ENCODE results near the gene PACC1. TPM values are rescaled to one million over a fixed set of nuclear protein-coding genes. Genes with fewer than 3 reads are reported as not detected.

The PACC1 gene
- total RNA-seq, 1 experiment from 2014 or later = 19.5 TPM

DNA sequence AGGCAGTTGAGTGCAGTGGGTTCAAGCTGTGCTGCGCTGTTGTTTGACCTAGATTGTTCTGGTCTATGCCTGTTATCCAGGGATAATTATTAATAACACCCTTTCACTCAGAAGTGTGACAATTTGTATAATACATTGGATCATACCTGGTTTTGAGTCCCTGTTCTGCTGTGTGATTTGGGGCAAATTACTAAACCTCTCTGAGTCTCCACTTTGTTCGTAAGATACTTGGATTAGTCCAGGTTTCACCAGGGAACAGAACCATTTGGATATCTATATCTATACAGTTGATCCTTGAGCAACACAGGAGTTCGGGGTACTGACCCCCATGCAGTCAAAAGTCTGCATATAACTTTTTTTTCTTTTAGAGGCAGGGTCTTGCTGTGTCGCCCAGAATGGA is 20.3 kb upstream of the PACC1 start:
- Mint-ChIP-seq H3K36me3 (no peaks in the 10 kb centered on the region), H3K4me3 (no peak overlapping the region), H3K9me3 (no peaks in the 10 kb centered on the region), H3K4me1 (peaks cover 16% of the 10 kb centered on the region), H3K27me3 (ENCODE audit: low read depth) (peaks cover 4% of the 10 kb centered on the region; the same call in 1 of the 2 replicates), H3K27ac (no peak overlapping the region)
- no peak for TF ChIP-seq NFATC4 (CRISPR knock-in tag; IDR thresholded peaks at IDR 0.05)
- TF ChIP-seq NFYB (CRISPR knock-in tag; conservative IDR thresholded peaks at IDR 0.05; ENCODE audit: low read depth) = no peak
- CTCF ChIA-PET = interaction anchor here (0.5 to 1.5 kb wide), 2 partner anchors 21 to 495 kb away, joined by 3 to 5 read pairs; no protein-coding TSS in a partner anchor
- POLR2A ChIA-PET = no interaction called here
- ATAC-seq = no peak
- no peak for DNase-seq (ENCODE audit: low spot score)

GRCh38 chr1:212433577-212434462 is 19.1 kb upstream of the PACC1 start:
- Mint-ChIP-seq H3K4me1 (peaks cover 16% of the 10 kb centered on the region), H3K4me3 (peak overlapping the region; percentile 74), H3K36me3 (no peaks in the 10 kb centered on the region), H3K27ac (no peak overlapping the region), H3K9me3 (no peaks in the 10 kb centered on the region), H3K27me3 (ENCODE audit: low read depth) (peaks cover 4% of the 10 kb centered on the region; the same call in 1 of the 2 replicates)
- CTCF ChIA-PET = interaction anchor here (1.3 to 2.4 kb wide), 2 partner anchors 22 to 24 kb away, joined by 5 to 14 read pairs; no protein-coding TSS in a partner anchor
- TF ChIP-seq TP53 (CRISPR knock-in tag; IDR thresholded peaks at IDR 0.05) (no peak), OVOL2 (CRISPR knock-in tag; IDR thresholded peaks at IDR 0.05; ENCODE audit: borderline replicate concordance) (no peak), SOX15 (CRISPR knock-in tag; IDR thresholded peaks at IDR 0.05) (no peak), ZNF121 (CRISPR knock-in tag; IDR thresholded peaks at IDR 0.05) (no peak), JAZF1 (CRISPR knock-in tag; IDR thresholded peaks at IDR 0.05) (no peak), ZNF423 (CRISPR knock-in tag; IDR thresholded peaks at IDR 0.05) (no peak), NFYB (CRISPR knock-in tag; conservative IDR thresholded peaks at IDR 0.05; ENCODE audit: low read depth) (no peak), MYBL2 (CRISPR knock-in tag; IDR thresholded peaks at IDR 0.05) (no peak), ELF4 (CRISPR knock-in tag; IDR thresholded peaks at IDR 0.05; ENCODE audit: low read depth) (no peak), ESRRA (CRISPR knock-in tag; IDR thresholded peaks at IDR 0.05; ENCODE audit: borderline replicate concordance) (no peak), ATF1 (CRISPR knock-in tag; IDR thresholded peaks at IDR 0.05) (no peak), ZBTB21 (CRISPR knock-in tag; IDR thresholded peaks at IDR 0.05; ENCODE audit: borderline replicate concordance) (no peak), CDX4 (CRISPR knock-in tag; IDR thresholded peaks at IDR 0.05; ENCODE audit: borderline replicate concordance) (no peak), CREM (CRISPR knock-in tag; IDR thresholded peaks at IDR 0.05) (no peak), JUN (CRISPR knock-in tag; IDR thresholded peaks at IDR 0.05) (no peak)
- TF ChIP-seq, protein P1, sequence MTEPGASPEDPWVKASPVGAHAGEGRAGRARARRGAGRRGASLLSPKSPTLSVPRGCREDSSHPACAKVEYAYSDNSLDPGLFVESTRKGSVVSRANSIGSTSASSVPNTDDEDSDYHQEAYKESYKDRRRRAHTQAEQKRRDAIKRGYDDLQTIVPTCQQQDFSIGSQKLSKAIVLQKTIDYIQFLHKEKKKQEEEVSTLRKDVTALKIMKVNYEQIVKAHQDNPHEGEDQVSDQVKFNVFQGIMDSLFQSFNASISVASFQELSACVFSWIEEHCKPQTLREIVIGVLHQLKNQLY (CRISPR knock-in tag; IDR thresholded peaks at IDR 0.05) = no peak
- TF ChIP-seq, protein P2, sequence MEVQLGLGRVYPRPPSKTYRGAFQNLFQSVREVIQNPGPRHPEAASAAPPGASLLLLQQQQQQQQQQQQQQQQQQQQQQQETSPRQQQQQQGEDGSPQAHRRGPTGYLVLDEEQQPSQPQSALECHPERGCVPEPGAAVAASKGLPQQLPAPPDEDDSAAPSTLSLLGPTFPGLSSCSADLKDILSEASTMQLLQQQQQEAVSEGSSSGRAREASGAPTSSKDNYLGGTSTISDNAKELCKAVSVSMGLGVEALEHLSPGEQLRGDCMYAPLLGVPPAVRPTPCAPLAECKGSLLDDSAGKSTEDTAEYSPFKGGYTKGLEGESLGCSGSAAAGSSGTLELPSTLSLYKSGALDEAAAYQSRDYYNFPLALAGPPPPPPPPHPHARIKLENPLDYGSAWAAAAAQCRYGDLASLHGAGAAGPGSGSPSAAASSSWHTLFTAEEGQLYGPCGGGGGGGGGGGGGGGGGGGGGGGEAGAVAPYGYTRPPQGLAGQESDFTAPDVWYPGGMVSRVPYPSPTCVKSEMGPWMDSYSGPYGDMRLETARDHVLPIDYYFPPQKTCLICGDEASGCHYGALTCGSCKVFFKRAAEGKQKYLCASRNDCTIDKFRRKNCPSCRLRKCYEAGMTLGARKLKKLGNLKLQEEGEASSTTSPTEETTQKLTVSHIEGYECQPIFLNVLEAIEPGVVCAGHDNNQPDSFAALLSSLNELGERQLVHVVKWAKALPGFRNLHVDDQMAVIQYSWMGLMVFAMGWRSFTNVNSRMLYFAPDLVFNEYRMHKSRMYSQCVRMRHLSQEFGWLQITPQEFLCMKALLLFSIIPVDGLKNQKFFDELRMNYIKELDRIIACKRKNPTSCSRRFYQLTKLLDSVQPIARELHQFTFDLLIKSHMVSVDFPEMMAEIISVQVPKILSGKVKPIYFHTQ (CRISPR knock-in tag; IDR thresholded peaks at IDR 0.05) = no peak
- TF ChIP-seq, protein P3, sequence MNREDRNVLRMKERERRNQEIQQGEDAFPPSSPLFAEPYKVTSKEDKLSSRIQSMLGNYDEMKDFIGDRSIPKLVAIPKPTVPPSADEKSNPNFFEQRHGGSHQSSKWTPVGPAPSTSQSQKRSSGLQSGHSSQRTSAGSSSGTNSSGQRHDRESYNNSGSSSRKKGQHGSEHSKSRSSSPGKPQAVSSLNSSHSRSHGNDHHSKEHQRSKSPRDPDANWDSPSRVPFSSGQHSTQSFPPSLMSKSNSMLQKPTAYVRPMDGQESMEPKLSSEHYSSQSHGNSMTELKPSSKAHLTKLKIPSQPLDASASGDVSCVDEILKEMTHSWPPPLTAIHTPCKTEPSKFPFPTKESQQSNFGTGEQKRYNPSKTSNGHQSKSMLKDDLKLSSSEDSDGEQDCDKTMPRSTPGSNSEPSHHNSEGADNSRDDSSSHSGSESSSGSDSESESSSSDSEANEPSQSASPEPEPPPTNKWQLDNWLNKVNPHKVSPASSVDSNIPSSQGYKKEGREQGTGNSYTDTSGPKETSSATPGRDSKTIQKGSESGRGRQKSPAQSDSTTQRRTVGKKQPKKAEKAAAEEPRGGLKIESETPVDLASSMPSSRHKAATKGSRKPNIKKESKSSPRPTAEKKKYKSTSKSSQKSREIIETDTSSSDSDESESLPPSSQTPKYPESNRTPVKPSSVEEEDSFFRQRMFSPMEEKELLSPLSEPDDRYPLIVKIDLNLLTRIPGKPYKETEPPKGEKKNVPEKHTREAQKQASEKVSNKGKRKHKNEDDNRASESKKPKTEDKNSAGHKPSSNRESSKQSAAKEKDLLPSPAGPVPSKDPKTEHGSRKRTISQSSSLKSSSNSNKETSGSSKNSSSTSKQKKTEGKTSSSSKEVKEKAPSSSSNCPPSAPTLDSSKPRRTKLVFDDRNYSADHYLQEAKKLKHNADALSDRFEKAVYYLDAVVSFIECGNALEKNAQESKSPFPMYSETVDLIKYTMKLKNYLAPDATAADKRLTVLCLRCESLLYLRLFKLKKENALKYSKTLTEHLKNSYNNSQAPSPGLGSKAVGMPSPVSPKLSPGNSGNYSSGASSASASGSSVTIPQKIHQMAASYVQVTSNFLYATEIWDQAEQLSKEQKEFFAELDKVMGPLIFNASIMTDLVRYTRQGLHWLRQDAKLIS (CRISPR knock-in tag; IDR thresholded peaks at IDR 0.05; ENCODE audit: borderline replicate concordance) = no peak
- TF ChIP-seq, protein P4, sequence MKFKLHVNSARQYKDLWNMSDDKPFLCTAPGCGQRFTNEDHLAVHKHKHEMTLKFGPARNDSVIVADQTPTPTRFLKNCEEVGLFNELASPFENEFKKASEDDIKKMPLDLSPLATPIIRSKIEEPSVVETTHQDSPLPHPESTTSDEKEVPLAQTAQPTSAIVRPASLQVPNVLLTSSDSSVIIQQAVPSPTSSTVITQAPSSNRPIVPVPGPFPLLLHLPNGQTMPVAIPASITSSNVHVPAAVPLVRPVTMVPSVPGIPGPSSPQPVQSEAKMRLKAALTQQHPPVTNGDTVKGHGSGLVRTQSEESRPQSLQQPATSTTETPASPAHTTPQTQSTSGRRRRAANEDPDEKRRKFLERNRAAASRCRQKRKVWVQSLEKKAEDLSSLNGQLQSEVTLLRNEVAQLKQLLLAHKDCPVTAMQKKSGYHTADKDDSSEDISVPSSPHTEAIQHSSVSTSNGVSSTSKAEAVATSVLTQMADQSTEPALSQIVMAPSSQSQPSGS (CRISPR knock-in tag; IDR thresholded peaks at IDR 0.05; ENCODE audit: borderline replicate concordance, low read depth) = no peak
- no peak for DNase-seq (ENCODE audit: low spot score)
- no peak for ATAC-seq
- POLR2A ChIA-PET = interaction anchor here (1.1 kb wide), 1 partner anchor 19 kb away, joined by 3 read pairs; the partner anchor contains the start of gene PACC1
